Tibial nerve (tissue), 4 donors: Measurements from ENCODE around the gene ADGRG2. TPM values are rescaled to one million over a fixed set of nuclear protein-coding genes. Genes with fewer than 3 reads are reported as not detected.

ENCODE experiments used
- DNase-seq, 2 donors: peaks; one replicate each; pipeline ENCODE4 v3.0.0-alpha.2; 2019; ENCODE audit warnings: low spot score in 2 of 2
- H3K27ac ChIP-seq, 4 donors: fragments of 200-600 bp; sonication (generic) in 3 of 4; one replicate each; pipeline ENCODE4 v1.5.1; 2017 to 2019; ENCODE audit warnings: mild to moderate bottlenecking in 1 of 4
- H3K27me3 ChIP-seq, 2 donors: fragments of 200-600 bp; sonication (generic) in 1 of 2; one replicate each; pipeline versions ENCODE4 v1.5.1 to v1.6.0; 2017 to 2019
- H3K36me3 ChIP-seq, 3 donors: fragments of 200-600 bp; sonication (generic); one replicate each; pipeline ENCODE4 v1.5.1; 2018 to 2019
- H3K4me1 ChIP-seq, 4 donors: fragments of 200-600 bp; sonication (generic) in 3 of 4; one replicate each; pipeline ENCODE4 v1.5.1; 2017 to 2019
- H3K4me3 ChIP-seq, 4 donors: fragments of 200-600 bp; sonication (generic) in 3 of 4; one replicate each; pipeline ENCODE4 v1.5.1; 2017 to 2019; ENCODE audit warnings: mild to moderate bottlenecking in 1 of 4, moderate library complexity in 1 of 4
- H3K9me3 ChIP-seq, 4 donors: fragments of 200-600 bp; sonication (generic) in 3 of 4; one replicate each; pipeline ENCODE4 v1.5.1; 2017 to 2019
- EP300 ChIP-seq, 2 donors: sonication (generic); formaldehyde crosslinking; IDR thresholded peaks; one replicate each; pipeline ENCODE4 v1.6.1; 2017; ENCODE audit warnings: antibody characterized with exemption in 2 of 2, mild to moderate bottlenecking in 1 of 2
- POLR2A ChIP-seq, 2 donors: fragments of 450-650 bp; IDR thresholded peaks; one replicate each; pipeline ENCODE4 v1.6.1; 2017; ENCODE audit warnings: antibody characterized with exemption in 2 of 2, mild to moderate bottlenecking in 2 of 2, moderate library complexity in 2 of 2
- WGBS, 2 donors: methylation state at CpG; one replicate each; pipeline ENCODE4 v1.1.5; 2018; 5-methylcytosine and 5-hydroxymethylcytosine counted together
- total RNA-seq, 4 donors: library from RNA; depleted of rRNA; stranded (reverse); fragments of >200 nt; gene quantifications; one replicate each; pipeline ENCODE4 v1.1.0, GENCODE V29; 2016
- TF ChIP-seq, protein P1 (sequence below), 5 experiments: fragments of 200-600 bp in 3 of 5; fragments of 450-650 bp in 2 of 5; sonication (generic) in 3 of 5; IDR thresholded peaks; one replicate each; pipeline ENCODE4 v1.5.1; 2016 to 2019; ENCODE audit warnings: antibody characterized with exemption in 5 of 5, mild to moderate bottlenecking in 3 of 5, moderate library complexity in 2 of 5

The ADGRG2 gene, protein sequence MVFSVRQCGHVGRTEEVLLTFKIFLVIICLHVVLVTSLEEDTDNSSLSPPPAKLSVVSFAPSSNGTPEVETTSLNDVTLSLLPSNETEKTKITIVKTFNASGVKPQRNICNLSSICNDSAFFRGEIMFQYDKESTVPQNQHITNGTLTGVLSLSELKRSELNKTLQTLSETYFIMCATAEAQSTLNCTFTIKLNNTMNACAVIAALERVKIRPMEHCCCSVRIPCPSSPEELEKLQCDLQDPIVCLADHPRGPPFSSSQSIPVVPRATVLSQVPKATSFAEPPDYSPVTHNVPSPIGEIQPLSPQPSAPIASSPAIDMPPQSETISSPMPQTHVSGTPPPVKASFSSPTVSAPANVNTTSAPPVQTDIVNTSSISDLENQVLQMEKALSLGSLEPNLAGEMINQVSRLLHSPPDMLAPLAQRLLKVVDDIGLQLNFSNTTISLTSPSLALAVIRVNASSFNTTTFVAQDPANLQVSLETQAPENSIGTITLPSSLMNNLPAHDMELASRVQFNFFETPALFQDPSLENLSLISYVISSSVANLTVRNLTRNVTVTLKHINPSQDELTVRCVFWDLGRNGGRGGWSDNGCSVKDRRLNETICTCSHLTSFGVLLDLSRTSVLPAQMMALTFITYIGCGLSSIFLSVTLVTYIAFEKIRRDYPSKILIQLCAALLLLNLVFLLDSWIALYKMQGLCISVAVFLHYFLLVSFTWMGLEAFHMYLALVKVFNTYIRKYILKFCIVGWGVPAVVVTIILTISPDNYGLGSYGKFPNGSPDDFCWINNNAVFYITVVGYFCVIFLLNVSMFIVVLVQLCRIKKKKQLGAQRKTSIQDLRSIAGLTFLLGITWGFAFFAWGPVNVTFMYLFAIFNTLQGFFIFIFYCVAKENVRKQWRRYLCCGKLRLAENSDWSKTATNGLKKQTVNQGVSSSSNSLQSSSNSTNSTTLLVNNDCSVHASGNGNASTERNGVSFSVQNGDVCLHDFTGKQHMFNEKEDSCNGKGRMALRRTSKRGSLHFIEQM
- 10 to 100 TPM in 2 of 4 donors, 1 to 10 TPM in 2; 4.2 to 23.0 (median 9.9) TPM for total RNA-seq

DNA sequence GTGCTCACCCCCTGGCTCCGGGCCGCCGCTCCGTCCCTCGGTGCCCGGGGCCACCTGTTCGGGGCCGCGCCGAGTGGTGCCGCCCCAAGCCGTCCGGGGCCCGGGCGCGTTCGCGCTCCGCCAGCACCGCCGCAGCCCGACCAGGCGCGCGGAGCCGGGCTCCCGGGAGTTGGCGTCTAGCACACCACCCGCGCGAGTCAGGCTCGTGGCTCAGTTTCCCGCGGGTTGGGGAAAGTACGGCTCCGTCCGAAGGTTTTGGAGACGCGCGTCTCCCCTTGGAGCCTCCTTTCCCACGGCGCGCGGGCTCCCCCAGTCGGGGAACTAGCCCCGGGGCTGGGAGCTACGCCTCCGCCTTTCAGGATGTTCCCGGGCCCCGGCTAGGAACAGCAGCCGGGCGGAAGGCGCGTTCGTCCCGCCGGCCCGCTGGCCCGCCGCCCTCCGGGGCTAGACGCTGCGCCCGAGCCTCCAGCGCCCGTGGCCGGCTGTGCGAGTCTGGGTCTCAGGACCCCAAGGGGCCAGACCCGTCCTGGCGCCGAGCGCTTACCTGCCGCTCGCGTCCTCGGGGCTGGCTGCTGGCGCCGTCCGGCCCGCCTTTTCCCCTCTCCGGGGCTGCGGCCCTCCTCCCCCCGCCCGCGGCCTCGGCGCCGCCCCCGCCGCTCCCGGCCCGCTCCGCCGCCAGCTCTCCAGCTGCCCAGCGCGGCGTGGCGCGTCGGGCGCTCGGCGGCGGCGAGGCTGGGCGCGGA, at the start of gene ADGRG2:
TSS of gene ADGRG2 (minus strand) at position 571 of the 743 bp plus-strand sequence. CDS start 53,634 bp downstream, outside the sequence.
- 0 to 30% methylated on average over 1 to 70 of the region's 107 CpGs for WGBS, 2 donors
- Histone ChIP-seq H3K9me3 (no peaks in the 10 kb centered on the region), H3K27me3 (peaks cover 0 to 16% of the 10 kb centered on the region in 2 donors), H3K27ac (peak within 1 kb of the TSS in 1 of 4 donors; percentile 63), H3K4me1 (no peaks in the 10 kb centered on the region), H3K4me3 (peak within 1 kb of the TSS; percentile 15 to 57 (median 28)), H3K36me3 (no peaks in the 10 kb centered on the region)
- DNase-seq = peak in 1 of 2 donors; percentile 7
- TF ChIP-seq EP300 (IDR thresholded peaks at IDR 0.05) (no peak), POLR2A (IDR thresholded peaks at IDR 0.05) (no peak)
- TF ChIP-seq, protein P1, sequence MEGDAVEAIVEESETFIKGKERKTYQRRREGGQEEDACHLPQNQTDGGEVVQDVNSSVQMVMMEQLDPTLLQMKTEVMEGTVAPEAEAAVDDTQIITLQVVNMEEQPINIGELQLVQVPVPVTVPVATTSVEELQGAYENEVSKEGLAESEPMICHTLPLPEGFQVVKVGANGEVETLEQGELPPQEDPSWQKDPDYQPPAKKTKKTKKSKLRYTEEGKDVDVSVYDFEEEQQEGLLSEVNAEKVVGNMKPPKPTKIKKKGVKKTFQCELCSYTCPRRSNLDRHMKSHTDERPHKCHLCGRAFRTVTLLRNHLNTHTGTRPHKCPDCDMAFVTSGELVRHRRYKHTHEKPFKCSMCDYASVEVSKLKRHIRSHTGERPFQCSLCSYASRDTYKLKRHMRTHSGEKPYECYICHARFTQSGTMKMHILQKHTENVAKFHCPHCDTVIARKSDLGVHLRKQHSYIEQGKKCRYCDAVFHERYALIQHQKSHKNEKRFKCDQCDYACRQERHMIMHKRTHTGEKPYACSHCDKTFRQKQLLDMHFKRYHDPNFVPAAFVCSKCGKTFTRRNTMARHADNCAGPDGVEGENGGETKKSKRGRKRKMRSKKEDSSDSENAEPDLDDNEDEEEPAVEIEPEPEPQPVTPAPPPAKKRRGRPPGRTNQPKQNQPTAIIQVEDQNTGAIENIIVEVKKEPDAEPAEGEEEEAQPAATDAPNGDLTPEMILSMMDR (IDR thresholded peaks at IDR 0.05) = no peak

DNA sequence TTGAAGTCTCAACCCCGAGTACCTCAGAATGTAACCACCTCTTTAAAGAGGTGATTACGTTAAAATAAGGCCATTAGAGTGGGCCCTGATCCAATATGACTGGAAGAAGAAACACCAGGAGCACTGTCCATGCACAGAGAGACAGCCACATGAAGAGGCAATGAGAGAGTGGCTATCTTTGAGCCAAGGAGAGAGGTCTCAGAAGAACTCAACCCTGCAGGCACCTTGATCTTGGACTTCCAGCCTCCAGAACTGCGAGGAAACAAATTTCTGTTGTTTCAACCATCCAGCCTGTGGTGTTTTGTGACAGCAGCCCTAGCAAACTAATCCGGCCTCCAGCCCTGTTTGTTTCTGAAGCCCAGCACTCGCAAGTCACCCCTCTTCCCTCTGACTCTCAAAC, 46.3 kb upstream of the ADGRG2 start:
- H3K4me3 ChIP-seq = no peak overlapping the region
- H3K27me3 ChIP-seq = no peaks in the 10 kb centered on the region
- TF ChIP-seq, protein P1 (IDR thresholded peaks at IDR 0.05) = no peak
- no peak for TF ChIP-seq EP300 (IDR thresholded peaks at IDR 0.05)
- TF ChIP-seq POLR2A (IDR thresholded peaks at IDR 0.05) = no peak
- H3K4me1 ChIP-seq = no peaks in the 10 kb centered on the region
- H3K9me3 ChIP-seq = no peaks in the 10 kb centered on the region
- H3K27ac ChIP-seq = no peak overlapping the region
- DNase-seq = no peak
- H3K36me3 ChIP-seq = no peaks in the 10 kb centered on the region
- WGBS, 2 donors = 81 to 89% methylated on average over 5 of the region's 5 CpGs

DNA sequence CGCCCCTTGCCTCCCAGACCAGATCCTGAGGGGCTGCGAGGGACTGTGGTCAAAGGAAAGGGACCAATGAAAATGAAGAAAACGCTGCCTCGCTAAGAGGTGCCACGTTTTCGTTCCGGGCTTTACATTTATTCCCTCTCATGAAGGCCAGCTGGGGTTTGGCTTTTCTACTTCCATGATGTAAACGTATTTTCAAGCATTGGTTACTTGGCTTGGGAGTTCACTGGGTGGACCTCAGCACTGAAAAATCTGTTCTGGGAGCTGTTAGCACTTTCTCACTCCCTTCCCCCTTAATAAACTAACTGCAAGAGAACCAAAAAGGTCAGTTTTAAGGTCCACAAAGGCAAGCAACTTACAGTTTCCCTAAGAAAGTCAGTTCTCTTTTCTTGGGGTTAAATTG, 40.6 kb upstream of the ADGRG2 start:
- Histone ChIP-seq H3K9me3 (no peaks in the 10 kb centered on the region), H3K27ac (no peak overlapping the region), H3K36me3 (no peaks in the 10 kb centered on the region), H3K4me3 (no peak overlapping the region), H3K4me1 (no peaks in the 10 kb centered on the region), H3K27me3 (no peaks in the 10 kb centered on the region)
- TF ChIP-seq POLR2A (IDR thresholded peaks at IDR 0.05) (no peak), EP300 (IDR thresholded peaks at IDR 0.05) (no peak)
- TF ChIP-seq, protein P1 (IDR thresholded peaks at IDR 0.05) = no peak
- DNase-seq = no peak
- WGBS, 2 donors = 68 to 72% methylated on average over 8 of the region's 8 CpGs

DNA sequence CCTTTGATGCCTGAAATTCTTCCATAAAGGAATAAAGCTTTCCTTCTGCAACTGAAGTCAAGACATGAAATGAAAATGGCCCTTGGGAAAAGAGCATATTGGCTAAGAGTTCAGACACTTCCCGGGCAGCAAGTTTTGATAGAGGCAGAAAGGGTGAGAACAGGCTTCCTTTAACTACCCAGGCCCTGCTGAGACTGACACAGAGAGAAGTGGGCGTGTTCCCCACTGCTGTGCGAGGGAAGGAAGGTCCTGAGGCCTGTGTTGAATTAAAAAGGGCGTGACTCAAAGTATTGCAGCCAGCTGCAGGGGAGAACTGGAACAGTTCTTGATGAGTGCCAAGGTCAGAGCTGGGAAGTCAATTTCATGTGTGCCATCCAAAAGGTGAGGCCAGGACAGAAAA, 33.9 kb upstream of the ADGRG2 start:
- H3K27ac ChIP-seq = no peak overlapping the region
- no peak for DNase-seq
- TF ChIP-seq EP300 (IDR thresholded peaks at IDR 0.05) (no peak), POLR2A (IDR thresholded peaks at IDR 0.05) (no peak)
- TF ChIP-seq, protein P1 (IDR thresholded peaks at IDR 0.05) = no peak
- no peaks in the 10 kb centered on the region for H3K4me1 ChIP-seq
- WGBS, 2 donors = 16 to 36% methylated on average over 4 of the region's 4 CpGs
- H3K9me3 ChIP-seq = no peaks in the 10 kb centered on the region
- no peak overlapping the region for H3K4me3 ChIP-seq
- H3K36me3 ChIP-seq = no peaks in the 10 kb centered on the region
- H3K27me3 ChIP-seq = no peaks in the 10 kb centered on the region
